HG03045 (cell line): ENCODE results near the gene SUPT5H.

Experiments
- ATAC-seq: cut with Tn5 transposase; IDR thresholded peaks from one replicate; pipeline ENCODE4 v1.9.1; 2021; ENCODE audit warnings: mild to moderate bottlenecking, moderate library complexity; ENCODE audit not compliant: unreplicated experiment

SUPT5H gene

GRCh38 chr19:39518458-39518857 is 73.1 kb downstream of the SUPT5H start:
- no peak for ATAC-seq

- ATAC-seq, result no peak
Observed at GRCh38 chr19:39518975-39519374, 73.6 kb downstream of the SUPT5H start.

- ATAC-seq, result no peak
Observed at GRCh38 chr19:39520541-39521484, 75.4 kb downstream of the SUPT5H start.

- no peak for ATAC-seq
Observed at GRCh38 chr19:39524495-39524894, 79.1 kb downstream of the SUPT5H start.

- ATAC-seq, result no peak
Observed at GRCh38 chr19:39525205-39525604, 79.8 kb downstream of the SUPT5H start.
